Nephron (organoid): Measurements from ENCODE around the gene RWDD1.

ENCODE experiments used
- H3K27ac Mint-ChIP-seq, 3 experiments: 2 replicates each; pipeline ENCODE4 v1.8.0; 2020; ENCODE audit warnings: mixed read lengths in 3 of 3, mild to moderate bottlenecking in 2 of 3, moderate library complexity in 1 of 3
- H3K27me3 Mint-ChIP-seq: 2 replicates; pipeline ENCODE4 v1.8.0; 2021; ENCODE audit warnings: low read depth, mild to moderate bottlenecking, moderate library complexity, mixed read lengths
- H3K36me3 Mint-ChIP-seq: 2 replicates; pipeline ENCODE4 v1.8.0; 2020; ENCODE audit warnings: low read depth, mixed read lengths
- H3K4me1 Mint-ChIP-seq: 2 replicates; pipeline ENCODE4 v1.8.0; 2020; ENCODE audit warnings: mixed read lengths
- H3K4me3 Mint-ChIP-seq, 3 experiments: 2 replicates each; pipeline ENCODE4 v1.8.0; 2020; ENCODE audit warnings: mild to moderate bottlenecking in 3 of 3, mixed read lengths in 3 of 3, moderate library complexity in 2 of 3
- H3K9me3 Mint-ChIP-seq: 2 replicates; pipeline ENCODE4 v1.8.0; 2020; ENCODE audit warnings: mixed read lengths
- CTCF ChIP-seq, 3 experiments: fragments of 200-600 bp; sonication (generic); IDR thresholded peaks; one replicate each; pipeline ENCODE4 v1.5.0; 2021; ENCODE audit warnings: antibody characterized with exemption in 3 of 3; ENCODE audit not compliant: unreplicated experiment in 3 of 3

RWDD1 gene

GRCh38 chr6:116570856-116571682 is at the start of gene RWDD1:
TSS of gene RWDD1 (plus strand) at chr6:116571504. CDS start at chr6:116571583, 79 bp downstream.
- TF ChIP-seq CTCF (IDR thresholded peaks at IDR 0.05; ENCODE audit: unreplicated experiment in 3 of 3), result no peak
- no peaks in the 10 kb centered on the region for H3K9me3 Mint-ChIP-seq
- peaks cover 12% of the 10 kb centered on the region for H3K36me3 Mint-ChIP-seq
- peak within 1 kb of the TSS; percentile 94 to 99 (median 98) for H3K27ac Mint-ChIP-seq
- H3K4me1 Mint-ChIP-seq, result peaks cover 31% of the 10 kb centered on the region
- H3K27me3 Mint-ChIP-seq, result peaks cover 4% of the 10 kb centered on the region
- H3K4me3 Mint-ChIP-seq, result peak within 1 kb of the TSS; percentile 96 to 99 (median 97)

DNA sequence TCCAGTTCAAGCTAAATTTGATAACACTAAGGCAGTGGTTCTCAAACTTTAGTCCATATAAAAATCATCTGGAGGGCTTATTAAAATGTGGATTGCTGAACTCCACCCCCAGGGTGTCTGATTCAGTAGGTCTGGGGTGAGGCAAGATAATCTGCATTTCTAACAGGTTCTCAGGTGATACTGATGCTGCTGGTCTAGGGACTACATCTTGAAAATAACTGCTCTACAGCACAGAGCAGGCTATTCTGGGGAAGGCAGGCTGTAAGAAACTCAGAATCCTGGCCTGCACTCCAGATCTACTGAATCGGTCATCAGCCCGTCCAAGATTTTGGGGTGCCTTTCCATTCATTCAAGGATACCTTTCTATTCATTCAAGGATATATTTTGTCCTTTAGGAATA is 48.4 kb upstream of the RWDD1 start:
- Mint-ChIP-seq H3K9me3 (no peaks in the 10 kb centered on the region), H3K36me3 (no peaks in the 10 kb centered on the region), H3K27ac (no peak overlapping the region), H3K27me3 (no peaks in the 10 kb centered on the region), H3K4me1 (peaks cover 12% of the 10 kb centered on the region), H3K4me3 (no peak overlapping the region)
- TF ChIP-seq CTCF (IDR thresholded peaks at IDR 0.05; ENCODE audit: unreplicated experiment in 3 of 3), result no peak

GRCh38 chr6:116524236-116524635 is 47.1 kb upstream of the RWDD1 start:
- Mint-ChIP-seq H3K36me3 (no peaks in the 10 kb centered on the region), H3K4me1 (peaks cover under 1% of the 10 kb centered on the region), H3K9me3 (no peaks in the 10 kb centered on the region), H3K27me3 (no peaks in the 10 kb centered on the region), H3K27ac (no peak overlapping the region), H3K4me3 (no peak overlapping the region)
- TF ChIP-seq CTCF (IDR thresholded peaks at IDR 0.05; ENCODE audit: unreplicated experiment in 3 of 3), result no peak

DNA sequence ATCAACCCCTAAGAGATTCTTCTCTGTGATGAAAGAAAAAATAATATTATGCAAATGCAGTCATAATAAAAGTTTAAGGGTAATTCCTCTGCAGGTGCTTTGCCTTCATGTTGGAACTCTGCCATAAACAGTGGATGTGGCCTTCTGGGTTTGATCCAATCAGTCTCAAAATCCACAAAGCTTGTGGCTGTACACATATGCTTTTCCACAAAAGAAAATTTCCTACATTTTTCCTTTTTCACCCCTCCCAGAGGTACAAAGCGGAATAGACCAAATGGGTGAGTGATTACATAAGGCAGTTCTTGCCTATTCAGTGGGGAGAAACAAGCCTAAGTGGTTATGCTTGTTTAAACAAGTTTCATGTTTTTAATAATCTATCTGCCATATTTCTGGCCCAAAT is 43.2 kb upstream of the RWDD1 start:
- peak overlapping the region; percentile 31 to 86 (median 34) for H3K27ac Mint-ChIP-seq
- no peaks in the 10 kb centered on the region for H3K36me3 Mint-ChIP-seq
- H3K4me3 Mint-ChIP-seq, result no peak overlapping the region
- TF ChIP-seq CTCF (IDR thresholded peaks at IDR 0.05; ENCODE audit: unreplicated experiment in 3 of 3), result no peak
- no peaks in the 10 kb centered on the region for H3K9me3 Mint-ChIP-seq
- H3K27me3 Mint-ChIP-seq, result peaks cover 3% of the 10 kb centered on the region
- peaks cover 13% of the 10 kb centered on the region for H3K4me1 Mint-ChIP-seq

GRCh38 chr6:116528780-116529179 is 42.5 kb upstream of the RWDD1 start:
- Mint-ChIP-seq H3K9me3 (no peaks in the 10 kb centered on the region), H3K27ac (peak overlapping the region; percentile 34 to 86 (median 45)), H3K27me3 (peaks cover 10% of the 10 kb centered on the region), H3K4me3 (no peak overlapping the region), H3K4me1 (peaks cover 13% of the 10 kb centered on the region), H3K36me3 (no peaks in the 10 kb centered on the region)
- no peak for TF ChIP-seq CTCF (IDR thresholded peaks at IDR 0.05; ENCODE audit: unreplicated experiment in 3 of 3)
